HepG2 (cell line): ENCODE results near the gene CYTH2. TPM values are rescaled to one million over a fixed set of nuclear protein-coding genes. Genes with fewer than 3 reads are reported as not detected.
A peak's percentile ranks its signal among the peaks of the same experiment; 100 is the strongest.

Experiments used
- ADNP ChIP-seq: sonication (generic); formaldehyde crosslinking; IDR thresholded peaks from 2 replicates; pipeline ENCODE4 v1.4.0; 2020; ENCODE audit warnings: missing genetic modification reagents
- CBX5 ChIP-seq: sonication (generic); formaldehyde crosslinking; IDR thresholded peaks from 2 replicates; pipeline ENCODE4 v1.4.0; 2020; ENCODE audit warnings: missing genetic modification reagents, borderline replicate concordance
- ELF4 ChIP-seq: sonication (generic); formaldehyde crosslinking; IDR thresholded peaks from 2 replicates; pipeline ENCODE4 v1.5.0; 2020; ENCODE audit warnings: missing genetic modification reagents, mild to moderate bottlenecking, moderate library complexity, borderline replicate concordance
- HDAC1 ChIP-seq: sonication (generic); formaldehyde crosslinking; IDR thresholded peaks from 2 replicates; pipeline ENCODE4 v1.5.1; 2020; ENCODE audit warnings: mild to moderate bottlenecking, missing genetic modification reagents
- HNRNPLL ChIP-seq: fragments of 200-400 bp; formaldehyde crosslinking; IDR thresholded peaks from 2 replicates; pipeline ENCODE4 v1.6.1; 2017; ENCODE audit warnings: mild to moderate bottlenecking, low read depth, low read length; ENCODE audit not compliant: poor library complexity, severe bottlenecking
- MIXL1 ChIP-seq: IDR thresholded peaks from 2 replicates; pipeline ENCODE4 v1.6.1; 2016
- MTA3 ChIP-seq: sonication (generic); formaldehyde crosslinking; IDR thresholded peaks from 2 replicates; pipeline ENCODE4 v1.4.0; 2020; ENCODE audit warnings: missing genetic modification reagents
- PAWR ChIP-seq: sonication (generic); formaldehyde crosslinking; IDR thresholded peaks from 2 replicates; pipeline ENCODE4 v1.4.0; 2020; ENCODE audit warnings: missing genetic modification reagents, mild to moderate bottlenecking, borderline replicate concordance
- RFX1 ChIP-seq: fragments of 450-650 bp; IDR thresholded peaks from 2 replicates; pipeline ENCODE4 v1.6.1; 2017
- SMAD9 ChIP-seq: sonication (generic); formaldehyde crosslinking; IDR thresholded peaks from 2 replicates; pipeline ENCODE4 v1.5.1; 2020; ENCODE audit warnings: mild to moderate bottlenecking, missing genetic modification reagents
- SP2 ChIP-seq: sonication (generic); formaldehyde crosslinking; IDR thresholded peaks from 2 replicates; pipeline ENCODE4 v1.5.1; 2020; ENCODE audit warnings: mild to moderate bottlenecking, missing genetic modification reagents
- SPEN ChIP-seq: sonication (generic); formaldehyde crosslinking; IDR thresholded peaks from 2 replicates; pipeline ENCODE4 v1.5.1; 2020; ENCODE audit warnings: low read depth, mild to moderate bottlenecking, missing genetic modification reagents
- TCF12 ChIP-seq, 2 experiments: fragments of 450-650 bp in 1 of 2; sonication (generic) in 1 of 2; formaldehyde crosslinking in 1 of 2; IDR thresholded peaks; 2 replicates each; pipeline versions ENCODE4 v1.6.1 to v1.8.0; 2017 to 2022; ENCODE audit warnings: antibody characterized with exemption in 1 of 2, mild to moderate bottlenecking in 1 of 2, missing genetic modification reagents in 1 of 2, moderate library complexity in 1 of 2
- ZFP62 ChIP-seq: sonication (generic); formaldehyde crosslinking; IDR thresholded peaks from 2 replicates; pipeline ENCODE4 v1.4.0; 2020; ENCODE audit warnings: missing genetic modification reagents
- ZFP90 ChIP-seq: sonication (generic); formaldehyde crosslinking; IDR thresholded peaks from 2 replicates; pipeline ENCODE4 v1.8.0; 2022; ENCODE audit warnings: missing genetic modification reagents, mild to moderate bottlenecking, inconsistent platforms, borderline replicate concordance
- ZMYM2 ChIP-seq: sonication (generic); formaldehyde crosslinking; IDR thresholded peaks from 2 replicates; pipeline ENCODE4 v1.8.0; 2022; ENCODE audit warnings: mild to moderate bottlenecking, missing genetic modification reagents
- ZNF24 ChIP-seq: fragments of 450-650 bp; IDR thresholded peaks from 2 replicates; pipeline ENCODE4 v1.6.1; 2017; ENCODE audit warnings: antibody characterized with exemption, mild to moderate bottlenecking
- ZNF256 ChIP-seq: sonication (generic); formaldehyde crosslinking; conservative IDR thresholded peaks from 2 replicates; pipeline ENCODE4 v1.4.0; 2020; ENCODE audit warnings: missing genetic modification reagents
- ZNF556 ChIP-seq: sonication (generic); formaldehyde crosslinking; IDR thresholded peaks from 2 replicates; pipeline ENCODE4 v1.4.0; 2020; ENCODE audit warnings: mild to moderate bottlenecking, missing genetic modification reagents, borderline replicate concordance
- polyA plus RNA-seq, 8 experiments: library from polyadenylated mRNA; depleted of rRNA in 3 of 8; stranded (reverse) in 7 of 8; unstranded in 1 of 8; fragments of >200 nt; fragmentation: Illumina TruSeq in 4 of 8; extraction: Trizol in 4 of 8; gene quantifications; 2 replicates each; pipeline versions ENCODE4 v1.2.1 to v1.2.3, GENCODE V29; 2011 to 2016; ENCODE audit warnings: low read depth in 4 of 8, missing spikeins in 1 of 8, mixed read lengths in 1 of 8; ENCODE audit not compliant: insufficient read depth in 1 of 8
- total RNA-seq, 5 experiments: library from RNA; depleted of rRNA; stranded (reverse); fragments of >200 nt; fragmentation: Illumina TruSeq; extraction: Trizol; gene quantifications; 2 replicates each; pipeline ENCODE4 v1.2.3, GENCODE V29; 2016; ENCODE audit warnings: low read depth in 1 of 5
- TF ChIP-seq, protein P1 (sequence below), 2 experiments: fragments of 450-650 bp in 1 of 2; sonication (generic) in 1 of 2; formaldehyde crosslinking in 1 of 2; IDR thresholded peaks; 2 replicates each; pipeline versions ENCODE4 v1.6.1 to v1.8.0; 2016 to 2022; ENCODE audit warnings: antibody characterized with exemption in 1 of 2, mild to moderate bottlenecking in 1 of 2, missing genetic modification reagents in 1 of 2
- TF ChIP-seq, protein P2 (sequence below): sonication (generic); formaldehyde crosslinking; IDR thresholded peaks from 2 replicates; pipeline ENCODE4 v1.8.0; 2023; ENCODE audit warnings: mild to moderate bottlenecking, missing genetic modification reagents

Gene CYTH2
- total and polyA plus RNA-seq, 2 of the 13 experiments (the other 11 are each of a cell fraction or from before 2014, with no cell fraction given): 16.5 to 39.3 TPM

DNA sequence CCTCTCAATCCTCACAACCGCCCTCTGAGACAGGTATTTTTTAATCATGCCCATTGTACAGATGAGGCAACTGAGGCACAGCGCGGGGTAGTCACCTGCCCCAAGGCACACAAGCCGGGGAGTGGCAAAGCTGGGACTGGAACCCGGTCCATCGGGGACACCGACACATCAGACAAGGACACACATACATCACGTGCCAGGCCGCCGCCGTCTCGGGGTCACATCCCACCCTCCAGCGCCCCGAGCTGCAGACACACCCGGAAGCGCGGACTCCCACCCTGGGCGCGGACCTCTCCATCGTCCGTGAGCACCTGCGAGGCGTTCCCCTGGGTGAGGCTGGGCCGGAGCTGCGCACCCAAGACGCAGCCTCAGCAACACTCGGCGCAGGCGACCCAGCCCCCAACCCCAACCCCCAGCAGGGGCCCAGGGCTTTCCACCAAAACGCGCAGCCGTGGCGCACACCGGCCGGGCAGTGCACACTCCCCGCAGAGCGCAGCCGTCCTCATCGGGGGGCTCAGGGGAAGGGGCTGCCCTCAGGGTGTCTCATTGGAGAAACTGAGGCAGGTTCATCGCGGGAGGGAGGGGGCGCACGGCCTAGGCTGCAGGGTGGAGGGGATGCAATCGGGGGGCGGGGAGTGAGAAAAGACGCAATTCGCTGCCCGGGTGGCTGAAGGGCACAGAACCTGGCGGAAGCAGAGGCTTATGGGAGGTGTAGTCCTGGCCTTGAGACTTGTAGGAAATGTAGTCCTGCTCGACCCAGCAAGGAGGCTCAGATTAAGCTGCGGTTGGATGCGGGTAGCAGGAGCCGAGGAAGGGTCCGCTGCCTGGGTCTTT, 44.3 kb downstream of the CYTH2 start (continued):
- TF ChIP-seq, protein P1, sequence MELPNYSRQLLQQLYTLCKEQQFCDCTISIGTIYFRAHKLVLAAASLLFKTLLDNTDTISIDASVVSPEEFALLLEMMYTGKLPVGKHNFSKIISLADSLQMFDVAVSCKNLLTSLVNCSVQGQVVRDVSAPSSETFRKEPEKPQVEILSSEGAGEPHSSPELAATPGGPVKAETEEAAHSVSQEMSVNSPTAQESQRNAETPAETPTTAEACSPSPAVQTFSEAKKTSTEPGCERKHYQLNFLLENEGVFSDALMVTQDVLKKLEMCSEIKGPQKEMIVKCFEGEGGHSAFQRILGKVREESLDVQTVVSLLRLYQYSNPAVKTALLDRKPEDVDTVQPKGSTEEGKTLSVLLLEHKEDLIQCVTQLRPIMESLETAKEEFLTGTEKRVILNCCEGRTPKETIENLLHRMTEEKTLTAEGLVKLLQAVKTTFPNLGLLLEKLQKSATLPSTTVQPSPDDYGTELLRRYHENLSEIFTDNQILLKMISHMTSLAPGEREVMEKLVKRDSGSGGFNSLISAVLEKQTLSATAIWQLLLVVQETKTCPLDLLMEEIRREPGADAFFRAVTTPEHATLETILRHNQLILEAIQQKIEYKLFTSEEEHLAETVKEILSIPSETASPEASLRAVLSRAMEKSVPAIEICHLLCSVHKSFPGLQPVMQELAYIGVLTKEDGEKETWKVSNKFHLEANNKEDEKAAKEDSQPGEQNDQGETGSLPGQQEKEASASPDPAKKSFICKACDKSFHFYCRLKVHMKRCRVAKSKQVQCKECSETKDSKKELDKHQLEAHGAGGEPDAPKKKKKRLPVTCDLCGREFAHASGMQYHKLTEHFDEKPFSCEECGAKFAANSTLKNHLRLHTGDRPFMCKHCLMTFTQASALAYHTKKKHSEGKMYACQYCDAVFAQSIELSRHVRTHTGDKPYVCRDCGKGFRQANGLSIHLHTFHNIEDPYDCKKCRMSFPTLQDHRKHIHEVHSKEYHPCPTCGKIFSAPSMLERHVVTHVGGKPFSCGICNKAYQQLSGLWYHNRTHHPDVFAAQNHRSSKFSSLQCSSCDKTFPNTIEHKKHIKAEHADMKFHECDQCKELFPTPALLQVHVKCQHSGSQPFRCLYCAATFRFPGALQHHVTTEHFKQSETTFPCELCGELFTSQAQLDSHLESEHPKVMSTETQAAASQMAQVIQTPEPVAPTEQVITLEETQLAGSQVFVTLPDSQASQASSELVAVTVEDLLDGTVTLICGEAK (IDR thresholded peaks at IDR 0.05): no peak
- TF ChIP-seq, protein P1 (CRISPR knock-in tag; IDR thresholded peaks at IDR 0.05): no peak
- TF ChIP-seq ADNP (CRISPR knock-in tag) (peak; percentile 61; the same call in 1 of the 2 replicates), SP2 (CRISPR knock-in tag) (peak; percentile 19; the same call in 1 of the 2 replicates), HNRNPLL (peak; percentile 68), MIXL1 (CRISPR knock-in tag) (no peak), ELF4 (no peak), ZMYM2 (CRISPR knock-in tag) (0 out of 2 replicates have a peak, but pooled peaks have one; percentile 54), RFX1 (no peak), ZNF24 (no peak), MTA3 (CRISPR knock-in tag) (no peak), ZFP62 (CRISPR knock-in tag) (no peak), TCF12 (IDR thresholded peaks at IDR 0.05) (no peak), TCF12 (CRISPR knock-in tag; IDR thresholded peaks at IDR 0.05) (no peak), SPEN (CRISPR knock-in tag) (no peak), HDAC1 (CRISPR knock-in tag) (peak; percentile 55; the same call in 1 of the 2 replicates), CBX5 (CRISPR knock-in tag) (no peak), PAWR (CRISPR knock-in tag) (no peak), ZNF256 (CRISPR knock-in tag) (no peak), ZNF556 (CRISPR knock-in tag) (no peak), SMAD9 (CRISPR knock-in tag) (no peak), ZFP90 (CRISPR knock-in tag) (no peak)
- TF ChIP-seq, protein P2, sequence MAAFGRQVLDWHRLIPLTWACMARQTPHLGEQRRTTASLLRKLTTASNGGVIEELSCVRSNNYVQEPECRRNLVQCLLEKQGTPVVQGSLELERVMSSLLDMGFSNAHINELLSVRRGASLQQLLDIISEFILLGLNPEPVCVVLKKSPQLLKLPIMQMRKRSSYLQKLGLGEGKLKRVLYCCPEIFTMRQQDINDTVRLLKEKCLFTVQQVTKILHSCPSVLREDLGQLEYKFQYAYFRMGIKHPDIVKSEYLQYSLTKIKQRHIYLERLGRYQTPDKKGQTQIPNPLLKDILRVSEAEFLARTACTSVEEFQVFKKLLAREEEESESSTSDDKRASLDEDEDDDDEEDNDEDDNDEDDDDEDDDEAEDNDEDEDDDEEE: no peak
